K562 (cell line): ENCODE measurements around the gene DHRS13. TPM values are rescaled to one million over a fixed set of nuclear protein-coding genes. Genes with fewer than 3 reads are reported as not detected.

Experiments used
- BMI1 ChIP-seq: fragments of 150-350 bp; IDR thresholded peaks from 2 replicates; pipeline ENCODE4 v1.6.1; 2014; ENCODE audit warnings: low read length
- CEBPG ChIP-seq, 3 experiments: fragments of 200-800 bp in 1 of 3; sonication (Bioruptor generic) in 1 of 3; sonication (generic) in 1 of 3; formaldehyde crosslinking in 1 of 3; IDR thresholded peaks in 2 of 3; conservative IDR thresholded peaks in 1 of 3; 2 replicates each; pipeline versions ENCODE4 v1.6.1 to v1.8.0; 2016 to 2022; ENCODE audit warnings: missing compliant biosample characterization in 2 of 3, missing genetic modification characterization in 2 of 3, mild to moderate bottlenecking in 1 of 3, missing genetic modification reagents in 1 of 3
- EGR1 ChIP-seq: fragments of 450-650 bp; conservative IDR thresholded peaks from 2 replicates; pipeline ENCODE4 v1.6.1; 2017; ENCODE audit warnings: mild to moderate bottlenecking
- HDAC2 ChIP-seq: fragments of 450-650 bp; IDR thresholded peaks from 2 replicates; pipeline ENCODE4 v1.6.1; 2016; ENCODE audit warnings: mild to moderate bottlenecking
- HMGN3 ChIP-seq: IDR thresholded peaks from 2 replicates; pipeline ENCODE4 v1.6.1; 2011; ENCODE audit warnings: borderline replicate concordance, low read depth, mild to moderate bottlenecking, mixed read lengths, low read length; ENCODE audit not compliant: insufficient read length; ENCODE audit errors: extremely low read depth
- KDM5B ChIP-seq: fragments of 200-600 bp; sonication (generic); IDR thresholded peaks from 2 replicates; pipeline ENCODE4 v1.6.1; 2012; ENCODE audit warnings: low read depth, mild to moderate bottlenecking, moderate library complexity, low read length, control low read depth, inconsistent platforms; ENCODE audit not compliant: insufficient replicate concordance
- LEF1 ChIP-seq: fragments of 450-650 bp; IDR thresholded peaks from 2 replicates; pipeline ENCODE4 v1.6.1; 2016; ENCODE audit warnings: mild to moderate bottlenecking
- SREBF1 ChIP-seq: fragments of 150-350 bp; IDR thresholded peaks from 2 replicates; pipeline ENCODE4 v1.6.1; 2014; ENCODE audit warnings: antibody characterized with exemption, low read depth, low read length, borderline replicate concordance
- XRCC3 ChIP-seq: fragments of 450-650 bp; IDR thresholded peaks from 2 replicates; pipeline ENCODE4 v1.6.1; 2017; ENCODE audit warnings: mild to moderate bottlenecking, moderate library complexity
- ZBTB33 ChIP-seq: sonication (generic); formaldehyde crosslinking; IDR thresholded peaks from 2 replicates; pipeline ENCODE4 v1.8.1; 2023; ENCODE audit warnings: mild to moderate bottlenecking, missing genetic modification reagents
- polyA plus RNA-seq, 8 experiments: library from polyadenylated mRNA; depleted of rRNA in 4 of 8; stranded (reverse) in 5 of 8; unstranded in 3 of 8; fragments of >200 nt; fragmentation: Nextera tagmentation in 2 of 8; fragmentation: Illumina TruSeq in 1 of 8; extraction: Ambion mirVana in 2 of 8; extraction: Trizol in 1 of 8; gene quantifications; 2 replicates each; pipeline versions ENCODE4 v1.2.1 to v1.2.3, GENCODE V29; 2011 to 2014; ENCODE audit warnings: inconsistent platforms in 1 of 8, missing spikeins in 1 of 8
- total RNA-seq, 7 experiments: library from RNA; depleted of rRNA in 6 of 7; stranded (reverse); fragments of >200 nt in 6 of 7; fragmentation: Illumina TruSeq in 2 of 7; extraction: Trizol in 2 of 7; gene quantifications; 2 replicates each; pipeline versions ENCODE4 v1.2.1 to v1.2.3, GENCODE V29; 2011 to 2021; ENCODE audit warnings: low replicate concordance in 1 of 7
- TF ChIP-seq, protein P1 (sequence below): fragments of 450-650 bp; formaldehyde crosslinking; IDR thresholded peaks from 2 replicates; pipeline ENCODE4 v1.4.0; 2022; ENCODE audit warnings: missing genetic modification characterization
- TF ChIP-seq, protein P2 (sequence below): sonication (generic); formaldehyde crosslinking; IDR thresholded peaks from 2 replicates; pipeline ENCODE4 v1.8.0; 2022; ENCODE audit warnings: mild to moderate bottlenecking, missing genetic modification reagents, borderline replicate concordance
- TF ChIP-seq, protein P3 (sequence below): fragments of 250-450 bp; sonication (Bioruptor Pico); IDR thresholded peaks from 2 replicates; pipeline ENCODE4 v1.4.0; 2020
- TF ChIP-seq, protein P4 (sequence below): fragments of 250-450 bp; sonication (Bioruptor Pico); IDR thresholded peaks from 2 replicates; pipeline ENCODE4 v1.8.0; 2021; ENCODE audit warnings: mild to moderate bottlenecking, moderate library complexity
- TF ChIP-seq, protein P5 (sequence below): fragments of 250-450 bp; sonication (Bioruptor Pico); IDR thresholded peaks from 2 replicates; pipeline ENCODE4 v1.8.0; 2022; ENCODE audit warnings: moderate library complexity, mild to moderate bottlenecking, inconsistent platforms

Gene DHRS13
- total and polyA plus RNA-seq, 9 of the 15 experiments (the other 6 are each of a cell fraction or from before 2014, with no cell fraction given), result 0.32 to 52.3 (median 34.3) TPM; not detected in 1

DNA sequence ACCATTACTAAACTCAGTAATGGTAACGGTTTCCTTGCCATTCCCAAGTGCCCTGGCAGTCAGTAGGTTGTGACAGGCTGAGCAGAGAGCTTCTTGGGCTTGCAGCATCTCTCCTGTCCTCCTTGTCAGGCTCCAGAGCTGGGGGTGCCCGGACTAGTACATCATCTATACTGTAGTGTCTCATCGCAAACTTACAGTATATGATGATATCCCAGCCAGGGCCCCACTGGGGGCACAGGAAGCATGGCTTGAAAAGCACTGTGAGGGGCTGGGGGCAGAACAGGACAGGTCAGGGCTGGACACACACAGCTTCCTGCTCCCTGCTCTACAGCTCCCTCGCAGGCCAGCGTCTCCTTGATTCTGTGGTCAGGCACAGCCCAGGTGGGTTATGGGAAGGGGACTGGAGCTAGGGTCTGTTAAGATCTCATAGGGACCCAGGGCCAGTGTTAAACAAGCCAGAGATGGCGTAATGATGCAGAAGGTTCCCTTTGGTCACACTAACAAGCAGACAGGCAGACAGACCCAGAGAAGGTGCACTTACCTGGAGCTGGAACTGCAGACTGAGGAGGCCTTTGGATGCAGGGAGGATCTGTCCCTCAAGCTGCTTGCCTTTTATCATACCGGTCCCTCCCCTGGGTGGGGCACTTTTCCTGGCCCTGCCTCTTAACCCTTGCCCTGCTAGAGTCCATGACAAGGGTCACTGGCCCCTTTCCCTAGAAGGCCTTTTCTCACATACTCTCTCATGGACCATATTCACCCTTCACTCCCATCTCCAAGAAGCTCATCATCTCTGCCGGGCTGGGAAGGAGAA lies 41.3 kb downstream of the DHRS13 start (continued):
- TF ChIP-seq ZBTB33 (CRISPR knock-in tag) (no peak), KDM5B (peak; percentile 100), CEBPG (CRISPR knock-in tag; IDR thresholded peaks at IDR 0.05) (no peak), CEBPG (tag; conservative IDR thresholded peaks at IDR 0.05 in 1 of 2, IDR thresholded peaks at IDR 0.05 in 1 of 2) (no peak), BMI1 (no peak), EGR1 (no peak), HMGN3 (peak; percentile 47), XRCC3 (no peak), SREBF1 (no peak), HDAC2 (peak; percentile 89), LEF1 (peak; percentile 65; the same call in 1 of the 2 replicates)
- TF ChIP-seq, protein P1, sequence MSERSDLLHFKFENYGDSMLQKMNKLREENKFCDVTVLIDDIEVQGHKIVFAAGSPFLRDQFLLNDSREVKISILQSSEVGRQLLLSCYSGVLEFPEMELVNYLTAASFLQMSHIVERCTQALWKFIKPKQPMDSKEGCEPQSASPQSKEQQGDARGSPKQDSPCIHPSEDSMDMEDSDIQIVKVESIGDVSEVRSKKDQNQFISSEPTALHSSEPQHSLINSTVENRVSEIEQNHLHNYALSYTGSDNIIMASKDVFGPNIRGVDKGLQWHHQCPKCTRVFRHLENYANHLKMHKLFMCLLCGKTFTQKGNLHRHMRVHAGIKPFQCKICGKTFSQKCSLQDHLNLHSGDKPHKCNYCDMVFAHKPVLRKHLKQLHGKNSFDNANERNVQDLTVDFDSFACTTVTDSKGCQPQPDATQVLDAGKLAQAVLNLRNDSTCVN (CRISPR knock-in tag), result peak; percentile 31; the same call in 1 of the 2 replicates
- TF ChIP-seq, protein P2, sequence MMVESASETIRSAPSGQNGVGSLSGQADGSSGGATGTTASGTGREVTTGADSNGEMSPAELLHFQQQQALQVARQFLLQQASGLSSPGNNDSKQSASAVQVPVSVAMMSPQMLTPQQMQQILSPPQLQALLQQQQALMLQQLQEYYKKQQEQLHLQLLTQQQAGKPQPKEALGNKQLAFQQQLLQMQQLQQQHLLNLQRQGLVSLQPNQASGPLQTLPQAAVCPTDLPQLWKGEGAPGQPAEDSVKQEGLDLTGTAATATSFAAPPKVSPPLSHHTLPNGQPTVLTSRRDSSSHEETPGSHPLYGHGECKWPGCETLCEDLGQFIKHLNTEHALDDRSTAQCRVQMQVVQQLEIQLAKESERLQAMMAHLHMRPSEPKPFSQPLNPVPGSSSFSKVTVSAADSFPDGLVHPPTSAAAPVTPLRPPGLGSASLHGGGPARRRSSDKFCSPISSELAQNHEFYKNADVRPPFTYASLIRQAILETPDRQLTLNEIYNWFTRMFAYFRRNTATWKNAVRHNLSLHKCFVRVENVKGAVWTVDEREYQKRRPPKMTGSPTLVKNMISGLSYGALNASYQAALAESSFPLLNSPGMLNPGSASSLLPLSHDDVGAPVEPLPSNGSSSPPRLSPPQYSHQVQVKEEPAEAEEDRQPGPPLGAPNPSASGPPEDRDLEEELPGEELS, result 0 out of 2 replicates have a peak, but pooled peaks have one; percentile 54
- TF ChIP-seq, protein P3, sequence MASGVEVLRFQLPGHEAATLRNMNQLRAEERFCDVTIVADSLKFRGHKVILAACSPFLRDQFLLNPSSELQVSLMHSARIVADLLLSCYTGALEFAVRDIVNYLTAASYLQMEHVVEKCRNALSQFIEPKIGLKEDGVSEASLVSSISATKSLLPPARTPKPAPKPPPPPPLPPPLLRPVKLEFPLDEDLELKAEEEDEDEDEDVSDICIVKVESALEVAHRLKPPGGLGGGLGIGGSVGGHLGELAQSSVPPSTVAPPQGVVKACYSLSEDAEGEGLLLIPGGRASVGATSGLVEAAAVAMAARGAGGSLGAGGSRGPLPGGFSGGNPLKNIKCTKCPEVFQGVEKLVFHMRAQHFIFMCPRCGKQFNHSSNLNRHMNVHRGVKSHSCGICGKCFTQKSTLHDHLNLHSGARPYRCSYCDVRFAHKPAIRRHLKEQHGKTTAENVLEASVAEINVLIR, result no peak
- TF ChIP-seq, protein P4, sequence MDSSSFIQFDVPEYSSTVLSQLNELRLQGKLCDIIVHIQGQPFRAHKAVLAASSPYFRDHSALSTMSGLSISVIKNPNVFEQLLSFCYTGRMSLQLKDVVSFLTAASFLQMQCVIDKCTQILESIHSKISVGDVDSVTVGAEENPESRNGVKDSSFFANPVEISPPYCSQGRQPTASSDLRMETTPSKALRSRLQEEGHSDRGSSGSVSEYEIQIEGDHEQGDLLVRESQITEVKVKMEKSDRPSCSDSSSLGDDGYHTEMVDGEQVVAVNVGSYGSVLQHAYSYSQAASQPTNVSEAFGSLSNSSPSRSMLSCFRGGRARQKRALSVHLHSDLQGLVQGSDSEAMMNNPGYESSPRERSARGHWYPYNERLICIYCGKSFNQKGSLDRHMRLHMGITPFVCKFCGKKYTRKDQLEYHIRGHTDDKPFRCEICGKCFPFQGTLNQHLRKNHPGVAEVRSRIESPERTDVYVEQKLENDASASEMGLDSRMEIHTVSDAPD (CRISPR knock-in tag), result no peak
- TF ChIP-seq, protein P5, sequence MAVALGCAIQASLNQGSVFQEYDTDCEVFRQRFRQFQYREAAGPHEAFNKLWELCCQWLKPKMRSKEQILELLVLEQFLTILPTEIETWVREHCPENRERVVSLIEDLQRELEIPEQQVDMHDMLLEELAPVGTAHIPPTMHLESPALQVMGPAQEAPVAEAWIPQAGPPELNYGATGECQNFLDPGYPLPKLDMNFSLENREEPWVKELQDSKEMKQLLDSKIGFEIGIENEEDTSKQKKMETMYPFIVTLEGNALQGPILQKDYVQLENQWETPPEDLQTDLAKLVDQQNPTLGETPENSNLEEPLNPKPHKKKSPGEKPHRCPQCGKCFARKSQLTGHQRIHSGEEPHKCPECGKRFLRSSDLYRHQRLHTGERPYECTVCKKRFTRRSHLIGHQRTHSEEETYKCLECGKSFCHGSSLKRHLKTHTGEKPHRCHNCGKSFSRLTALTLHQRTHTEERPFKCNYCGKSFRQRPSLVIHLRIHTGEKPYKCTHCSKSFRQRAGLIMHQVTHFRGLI (CRISPR knock-in tag), result no peak
